IPS-15b (cell line): ENCODE results near the gene SLCO2A1.
A peak's percentile ranks its signal among the peaks of the same experiment; 100 is the strongest.

ENCODE experiments used
- H3K27me3 ChIP-seq: one replicate; pipeline ENCODE4 v1.6.1; 2013; ENCODE audit warnings: low read length; ENCODE audit not compliant: control insufficient read depth, insufficient read depth
- H3K36me3 ChIP-seq: one replicate; pipeline ENCODE4 v1.6.1; 2013; ENCODE audit warnings: low read length; ENCODE audit not compliant: control insufficient read depth, insufficient read depth
- H3K4me1 ChIP-seq: one replicate; pipeline ENCODE4 v1.6.1; 2013; ENCODE audit warnings: mild to moderate bottlenecking, low read length; ENCODE audit not compliant: control insufficient read depth, insufficient read depth
- H3K4me3 ChIP-seq: one replicate; pipeline ENCODE4 v1.5.1; 2013; ENCODE audit warnings: low read depth, low read length
- H3K9ac ChIP-seq: one replicate; pipeline ENCODE4 v1.6.1; 2013; ENCODE audit warnings: low read depth, mild to moderate bottlenecking, low read length
- H3K9me3 ChIP-seq: one replicate; pipeline ENCODE4 v1.6.1; 2013; ENCODE audit warnings: mild to moderate bottlenecking, low read length; ENCODE audit not compliant: control insufficient read depth, insufficient read depth

The SLCO2A1 gene

DNA sequence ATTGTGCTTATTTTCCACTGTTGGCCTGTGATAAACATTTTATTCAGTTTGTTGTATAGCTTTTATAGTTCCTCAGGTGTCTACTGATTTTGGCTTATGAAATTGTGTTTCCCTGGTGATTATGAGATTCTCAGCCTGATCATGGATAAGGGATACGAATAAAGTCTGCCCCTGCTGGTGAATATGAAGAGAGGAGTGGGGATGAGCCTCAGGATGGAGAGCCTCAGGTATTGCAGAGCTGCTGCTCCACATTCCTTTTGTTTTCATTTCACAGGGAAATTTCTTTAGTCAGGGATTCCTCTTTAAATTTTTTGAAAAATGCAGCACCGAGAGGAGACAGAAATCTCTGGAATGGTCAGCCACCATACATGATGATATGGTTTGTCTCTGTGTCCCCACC, 119.3 kb downstream of the SLCO2A1 start:
- Histone ChIP-seq H3K27me3 (no peaks in the 10 kb centered on the region), H3K4me1 (no peaks in the 10 kb centered on the region), H3K9ac (no peak overlapping the region), H3K4me3 (no peak overlapping the region), H3K9me3 (no peaks in the 10 kb centered on the region), H3K36me3 (no peaks in the 10 kb centered on the region)

DNA sequence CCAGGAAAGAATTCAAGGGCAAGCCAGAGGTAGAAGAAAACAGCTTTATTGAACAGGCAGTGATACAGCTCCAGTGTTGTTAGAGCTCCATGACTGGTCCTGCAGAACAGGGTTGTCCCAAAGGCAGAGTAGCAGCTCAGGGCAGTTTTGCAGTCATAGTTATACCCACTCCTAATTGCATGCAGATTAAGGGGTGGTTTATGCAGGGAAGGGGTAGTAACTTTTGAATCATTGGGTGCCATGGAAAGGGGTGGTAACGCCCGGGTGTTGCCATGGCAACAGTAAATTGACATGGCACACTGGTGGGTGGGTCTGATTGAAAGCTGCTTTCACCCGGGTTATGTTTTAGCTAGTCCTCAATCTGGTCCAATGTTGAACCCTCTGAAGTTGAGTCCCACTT, 124.3 kb downstream of the SLCO2A1 start:
- Histone ChIP-seq H3K4me1 (no peaks in the 10 kb centered on the region), H3K4me3 (no peak overlapping the region), H3K9ac (no peak overlapping the region), H3K27me3 (no peaks in the 10 kb centered on the region), H3K36me3 (no peaks in the 10 kb centered on the region), H3K9me3 (no peaks in the 10 kb centered on the region)

DNA sequence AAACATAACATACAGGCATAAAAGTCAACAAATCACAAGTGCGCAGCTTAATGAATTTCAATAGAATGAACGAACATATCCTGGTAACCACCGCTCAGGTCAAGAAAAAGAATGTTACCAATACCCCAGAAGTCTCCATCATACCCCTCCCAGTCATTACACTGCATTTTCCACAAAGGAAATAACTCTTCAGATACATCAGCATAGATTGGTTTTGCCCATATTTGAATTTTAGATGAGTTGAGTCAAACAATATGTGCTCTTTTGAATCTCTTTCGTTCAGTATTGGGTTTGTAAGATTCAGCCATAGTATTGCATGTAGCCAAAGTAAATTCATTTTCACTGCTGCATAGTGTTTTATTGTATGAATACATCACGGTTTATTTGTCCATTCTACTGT, 127.9 kb downstream of the SLCO2A1 start:
- no peak overlapping the region for H3K4me3 ChIP-seq
- no peaks in the 10 kb centered on the region for H3K36me3 ChIP-seq
- no peak overlapping the region for H3K9ac ChIP-seq
- H3K27me3 ChIP-seq, result peaks cover 14% of the 10 kb centered on the region
- no peaks in the 10 kb centered on the region for H3K9me3 ChIP-seq
- no peaks in the 10 kb centered on the region for H3K4me1 ChIP-seq

DNA sequence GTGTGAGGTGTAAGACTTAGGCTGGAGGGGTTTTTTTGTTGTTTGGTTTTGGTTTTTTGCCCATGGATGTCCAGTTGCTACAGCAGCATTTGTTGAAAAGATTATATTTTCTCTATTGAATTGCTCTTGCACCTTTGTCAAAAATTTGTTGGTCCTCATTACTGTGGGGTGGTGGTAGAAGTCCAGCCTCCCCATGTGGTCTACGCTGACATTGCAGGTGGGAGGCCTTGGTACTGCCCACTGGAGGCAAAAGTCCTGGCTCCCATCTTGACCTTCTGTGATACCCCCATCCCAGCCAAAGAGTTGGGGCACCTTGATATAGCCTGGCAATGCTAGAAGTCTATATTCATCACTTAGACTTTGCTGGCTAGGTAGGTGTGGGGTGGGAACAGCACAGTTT, 128.6 kb downstream of the SLCO2A1 start:
- H3K4me3 ChIP-seq, result no peak overlapping the region
- H3K36me3 ChIP-seq, result no peaks in the 10 kb centered on the region
- H3K4me1 ChIP-seq, result peaks cover 3% of the 10 kb centered on the region
- H3K9ac ChIP-seq, result no peak overlapping the region
- no peaks in the 10 kb centered on the region for H3K9me3 ChIP-seq
- H3K27me3 ChIP-seq, result peaks cover 22% of the 10 kb centered on the region

DNA sequence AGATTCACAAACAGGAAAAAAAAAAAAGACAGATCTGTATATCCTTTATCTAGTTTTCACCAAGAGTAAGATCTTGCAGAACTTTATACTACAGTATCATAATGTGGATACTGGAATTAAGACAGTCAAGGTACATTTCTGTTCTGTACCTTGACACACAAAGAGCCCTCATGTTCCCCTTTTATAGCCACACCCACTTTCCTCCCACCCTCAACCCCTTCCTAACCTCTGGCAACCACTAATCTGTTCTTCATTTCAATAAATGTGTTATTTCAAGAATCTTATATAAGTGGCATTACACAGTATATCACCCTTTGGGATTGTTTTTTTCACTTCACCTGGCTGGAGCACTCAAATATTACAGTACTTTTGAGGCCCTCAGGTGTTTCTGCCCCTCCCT, 130.4 kb downstream of the SLCO2A1 start:
- peaks cover 25% of the 10 kb centered on the region for H3K27me3 ChIP-seq

GRCh38 chr3:133897547-133897946, 132.2 kb downstream of the SLCO2A1 start:
- Histone ChIP-seq H3K9me3 (no peaks in the 10 kb centered on the region), H3K4me1 (peaks cover 8% of the 10 kb centered on the region), H3K36me3 (no peaks in the 10 kb centered on the region), H3K27me3 (peaks cover 25% of the 10 kb centered on the region), H3K4me3 (no peak overlapping the region), H3K9ac (no peak overlapping the region)

More for the DNA sequence above, 130.4 kb downstream of the SLCO2A1 start:
- H3K4me3 ChIP-seq, result no peak overlapping the region
- no peaks in the 10 kb centered on the region for H3K36me3 ChIP-seq
- H3K9me3 ChIP-seq, result no peaks in the 10 kb centered on the region
- peaks cover 3% of the 10 kb centered on the region for H3K4me1 ChIP-seq
- H3K9ac ChIP-seq, result no peak overlapping the region

DNA sequence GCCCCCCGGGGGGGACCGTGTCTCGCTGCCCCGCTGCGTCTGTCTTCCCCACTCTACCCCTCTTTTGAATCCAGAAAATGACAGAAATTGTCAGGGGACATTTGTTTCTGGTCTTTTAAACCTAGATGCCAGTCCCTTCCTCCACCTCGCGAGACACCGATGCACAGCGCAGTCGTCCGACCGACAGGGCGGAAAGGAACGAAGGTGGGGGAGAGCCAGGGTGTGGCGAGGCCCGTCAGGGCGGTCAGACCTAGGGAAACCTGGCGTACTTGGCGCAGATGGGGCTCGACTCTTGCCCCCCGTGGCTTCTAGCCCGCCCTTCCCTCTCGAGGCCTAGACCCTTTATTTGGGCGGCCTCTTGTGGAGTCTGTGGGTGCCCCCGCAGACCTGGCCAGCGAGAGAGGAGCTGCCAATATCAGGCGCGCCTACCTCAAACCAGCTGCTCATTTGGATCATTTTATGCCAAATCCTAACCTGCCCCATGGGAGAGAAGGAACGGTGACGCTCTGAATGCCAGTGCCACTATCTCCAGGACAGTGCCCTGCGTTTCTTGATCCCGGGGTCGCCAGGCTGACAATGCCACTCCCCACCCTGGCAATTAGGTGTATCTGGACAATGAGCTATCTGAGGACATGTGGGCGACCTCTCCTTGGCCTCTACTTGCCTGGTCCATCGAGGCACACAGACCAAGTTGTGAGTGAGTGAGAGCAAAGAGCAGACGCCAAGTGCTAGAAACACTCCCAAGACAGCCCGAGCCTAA, 133.5 kb downstream of the SLCO2A1 start:
- Histone ChIP-seq H3K4me1 (peaks cover 8% of the 10 kb centered on the region), H3K9me3 (no peaks in the 10 kb centered on the region), H3K9ac (peak overlapping the region; percentile 70), H3K27me3 (peaks cover 25% of the 10 kb centered on the region), H3K36me3 (no peaks in the 10 kb centered on the region), H3K4me3 (peak overlapping the region; percentile 77)

DNA sequence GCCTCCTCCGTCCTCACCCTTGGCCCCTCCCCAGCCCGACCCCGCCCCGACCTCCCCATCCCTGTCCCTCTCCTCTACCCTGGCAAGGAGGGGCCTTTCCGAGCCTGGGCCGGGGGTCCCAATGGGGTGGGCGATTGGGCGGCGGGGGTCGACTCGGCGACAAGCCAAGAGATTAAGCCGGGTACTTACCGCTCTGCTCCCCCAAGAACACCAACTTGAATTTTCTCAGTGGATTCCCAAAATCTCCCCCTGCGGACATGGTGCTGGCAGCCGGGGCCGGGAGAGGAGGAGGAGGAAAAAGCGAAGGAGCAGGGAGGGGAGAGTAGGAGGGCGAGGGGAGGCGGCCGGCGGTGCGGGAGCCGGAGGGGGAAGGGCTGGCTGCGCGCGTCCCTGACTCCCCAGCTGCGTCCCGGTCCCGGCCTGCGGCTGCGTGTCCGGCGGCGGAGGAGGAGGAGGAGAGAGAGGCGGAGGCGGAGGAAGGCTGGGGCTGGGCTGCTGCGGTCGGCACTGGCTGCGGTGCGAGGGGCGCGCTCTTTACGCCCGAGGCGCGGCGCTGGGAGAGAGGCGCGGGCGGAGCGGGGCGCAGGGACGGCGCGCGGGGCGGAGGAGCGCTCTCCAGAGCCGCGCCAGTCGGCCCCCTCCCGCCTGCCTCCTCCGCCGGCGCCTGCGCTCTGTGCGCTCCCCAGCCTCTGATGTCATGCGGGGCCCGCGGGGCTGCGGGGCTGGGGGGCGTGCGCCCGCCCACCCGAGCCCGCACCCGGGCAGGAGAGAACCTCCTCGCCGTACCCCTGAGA, 134.3 kb downstream of the SLCO2A1 start, which contains the start of gene RAB6B:
TSS of gene RAB6B (minus strand) at position 675 of the 794 bp plus-strand sequence. CDS start at position 259, 416 bp downstream.
- H3K9me3 ChIP-seq, result no peaks in the 10 kb centered on the region
- H3K4me3 ChIP-seq, result peak within 1 kb of the TSS; percentile 77
- peaks cover 8% of the 10 kb centered on the region for H3K4me1 ChIP-seq
- peak within 1 kb of the TSS; percentile 70 for H3K9ac ChIP-seq
- no peaks in the 10 kb centered on the region for H3K36me3 ChIP-seq
- peaks cover 25% of the 10 kb centered on the region for H3K27me3 ChIP-seq

- Histone ChIP-seq H3K4me3 (peak overlapping the region; percentile 67), H3K9me3 (no peaks in the 10 kb centered on the region), H3K4me1 (peaks cover 8% of the 10 kb centered on the region), H3K36me3 (no peaks in the 10 kb centered on the region), H3K9ac (peak overlapping the region; percentile 16), H3K27me3 (peaks cover 25% of the 10 kb centered on the region)
Measured at GRCh38 chr3:133894353-133895207, 135.1 kb downstream of the SLCO2A1 start.

- no peak overlapping the region for H3K9ac ChIP-seq
- H3K27me3 ChIP-seq, result peaks cover 25% of the 10 kb centered on the region
- peaks cover 8% of the 10 kb centered on the region for H3K4me1 ChIP-seq
- H3K36me3 ChIP-seq, result no peaks in the 10 kb centered on the region
- H3K9me3 ChIP-seq, result no peaks in the 10 kb centered on the region
- peak overlapping the region; percentile 67 for H3K4me3 ChIP-seq
Measured at GRCh38 chr3:133893683-133894352, 135.9 kb downstream of the SLCO2A1 start.
